Measurements from ENCODE around the gene RABGGTB.
"Not testable (repeated sequence)": the region's sequence is repeated elsewhere in the genome, so short reads cannot be mapped to it uniquely, and the experiment has no call there.

RABGGTB gene

GRCh38 chr1:75785983-75786853, at the start of gene RABGGTB:
TSS of gene RABGGTB (plus strand) at chr1:75786256. CDS start at chr1:75786272, 16 bp downstream.
- DNase-seq: peak; percentile 81 to 91 (median 87)

GRCh38 chr1:75742047-75742625, 43.9 kb upstream of the RABGGTB start:
- DNase-seq: no peak

GRCh38 chr1:75745276-75745675, 40.8 kb upstream of the RABGGTB start:
- no peak for DNase-seq

- not testable (repeated sequence) for DNase-seq
These were observed 28.8 kb upstream of the RABGGTB start for GRCh38 chr1:75757210-75757609.

GRCh38 chr1:75758543-75758942, 27.5 kb upstream of the RABGGTB start:
- DNase-seq: not testable (repeated sequence)

GRCh38 chr1:75764057-75764655, 21.9 kb upstream of the RABGGTB start:
- no peak for DNase-seq

GRCh38 chr1:75765697-75766355, 20.2 kb upstream of the RABGGTB start:
- no peak for DNase-seq

- DNase-seq: no peak
These were observed 18.0 kb upstream of the RABGGTB start for GRCh38 chr1:75768016-75768415.

GRCh38 chr1:75770761-75771160, 15.3 kb upstream of the RABGGTB start:
- no peak for DNase-seq

- no peak for DNase-seq
These were observed 14.1 kb upstream of the RABGGTB start for GRCh38 chr1:75771978-75772377.

GRCh38 chr1:75777812-75778211, 8.2 kb upstream of the RABGGTB start:
- DNase-seq: not testable (repeated sequence)

- not testable (repeated sequence) for DNase-seq
These were observed 7.4 kb upstream of the RABGGTB start for GRCh38 chr1:75778694-75779093.

- DNase-seq: not testable (repeated sequence)
These were observed 5.9 kb upstream of the RABGGTB start for GRCh38 chr1:75780183-75780582.

- not testable (repeated sequence) for DNase-seq
These were observed 2.1 kb upstream of the RABGGTB start for GRCh38 chr1:75783920-75784319.

- DNase-seq: no peak
These were observed 605 bp upstream of the RABGGTB start for GRCh38 chr1:75785320-75785982.

GRCh38 chr1:75786901-75787493, 941 bp downstream of the RABGGTB start:
- no peak for DNase-seq

- peak in 2 of 6 experiments; percentile 4 to 10 for DNase-seq
These were observed 1.5 kb downstream of the RABGGTB start for GRCh38 chr1:75787524-75787923.

- DNase-seq: no peak
These were observed 3.9 kb downstream of the RABGGTB start for GRCh38 chr1:75789988-75790387.

GRCh38 chr1:75791022-75791421, 5.0 kb downstream of the RABGGTB start:
- no peak for DNase-seq

GRCh38 chr1:75792091-75792490, 6.0 kb downstream of the RABGGTB start:
- no peak for DNase-seq

- DNase-seq: no peak
These were observed 8.3 kb downstream of the RABGGTB start for GRCh38 chr1:75794382-75794781.

- no peak for DNase-seq
These were observed 9.7 kb downstream of the RABGGTB start for GRCh38 chr1:75795703-75796193.
